ENCODE data around the gene ELANE. TPM values are rescaled to one million over a fixed set of nuclear protein-coding genes. Genes with fewer than 3 reads are reported as not detected.

The ELANE gene
- total and polyA plus RNA-seq, 9 of the 15 experiments (the other 6 are each of a cell fraction or from before 2014, with no cell fraction given), result not detected

GRCh38 chr19:810883-811489 lies 41.1 kb upstream of the ELANE start (continued):
- TF ChIP-seq, protein P1, sequence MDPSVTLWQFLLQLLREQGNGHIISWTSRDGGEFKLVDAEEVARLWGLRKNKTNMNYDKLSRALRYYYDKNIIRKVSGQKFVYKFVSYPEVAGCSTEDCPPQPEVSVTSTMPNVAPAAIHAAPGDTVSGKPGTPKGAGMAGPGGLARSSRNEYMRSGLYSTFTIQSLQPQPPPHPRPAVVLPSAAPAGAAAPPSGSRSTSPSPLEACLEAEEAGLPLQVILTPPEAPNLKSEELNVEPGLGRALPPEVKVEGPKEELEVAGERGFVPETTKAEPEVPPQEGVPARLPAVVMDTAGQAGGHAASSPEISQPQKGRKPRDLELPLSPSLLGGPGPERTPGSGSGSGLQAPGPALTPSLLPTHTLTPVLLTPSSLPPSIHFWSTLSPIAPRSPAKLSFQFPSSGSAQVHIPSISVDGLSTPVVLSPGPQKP (CRISPR knock-in tag; IDR thresholded peaks at IDR 0.05), result no peak
- TF ChIP-seq LEF1 (IDR thresholded peaks at IDR 0.05) (no peak), CCNT2 (IDR thresholded peaks at IDR 0.05; ENCODE audit: borderline replicate concordance, extremely low read depth, insufficient read length, low read depth, low read length) (peak; percentile 40), TAF9B (IDR thresholded peaks at IDR 0.05; ENCODE audit: partially characterized antibody) (no peak), ZNF507 (tag; conservative IDR thresholded peaks at IDR 0.05) (no peak), KDM4B (IDR thresholded peaks at IDR 0.05; ENCODE audit: borderline replicate concordance in 2 of 2, low read depth in 1 of 2) (no peak), GABPB1 (CRISPR knock-in tag; IDR thresholded peaks at IDR 0.05) (no peak), PYGO2 (tag; IDR thresholded peaks at IDR 0.05) (no peak), ZNF584 (CRISPR knock-in tag; IDR thresholded peaks at IDR 0.05; ENCODE audit: low read depth) (no peak), RBM22 (IDR thresholded peaks at IDR 0.05; ENCODE audit: low read depth, low read length, poor library complexity, severe bottlenecking) (peak; percentile 76), BMI1 (IDR thresholded peaks at IDR 0.05; ENCODE audit: low read length) (no peak), POLR2A (conservative IDR thresholded peaks at IDR 0.05) (peak; percentile 24; the same call in 1 of the 2 replicates)
- TF ChIP-seq, protein P2, sequence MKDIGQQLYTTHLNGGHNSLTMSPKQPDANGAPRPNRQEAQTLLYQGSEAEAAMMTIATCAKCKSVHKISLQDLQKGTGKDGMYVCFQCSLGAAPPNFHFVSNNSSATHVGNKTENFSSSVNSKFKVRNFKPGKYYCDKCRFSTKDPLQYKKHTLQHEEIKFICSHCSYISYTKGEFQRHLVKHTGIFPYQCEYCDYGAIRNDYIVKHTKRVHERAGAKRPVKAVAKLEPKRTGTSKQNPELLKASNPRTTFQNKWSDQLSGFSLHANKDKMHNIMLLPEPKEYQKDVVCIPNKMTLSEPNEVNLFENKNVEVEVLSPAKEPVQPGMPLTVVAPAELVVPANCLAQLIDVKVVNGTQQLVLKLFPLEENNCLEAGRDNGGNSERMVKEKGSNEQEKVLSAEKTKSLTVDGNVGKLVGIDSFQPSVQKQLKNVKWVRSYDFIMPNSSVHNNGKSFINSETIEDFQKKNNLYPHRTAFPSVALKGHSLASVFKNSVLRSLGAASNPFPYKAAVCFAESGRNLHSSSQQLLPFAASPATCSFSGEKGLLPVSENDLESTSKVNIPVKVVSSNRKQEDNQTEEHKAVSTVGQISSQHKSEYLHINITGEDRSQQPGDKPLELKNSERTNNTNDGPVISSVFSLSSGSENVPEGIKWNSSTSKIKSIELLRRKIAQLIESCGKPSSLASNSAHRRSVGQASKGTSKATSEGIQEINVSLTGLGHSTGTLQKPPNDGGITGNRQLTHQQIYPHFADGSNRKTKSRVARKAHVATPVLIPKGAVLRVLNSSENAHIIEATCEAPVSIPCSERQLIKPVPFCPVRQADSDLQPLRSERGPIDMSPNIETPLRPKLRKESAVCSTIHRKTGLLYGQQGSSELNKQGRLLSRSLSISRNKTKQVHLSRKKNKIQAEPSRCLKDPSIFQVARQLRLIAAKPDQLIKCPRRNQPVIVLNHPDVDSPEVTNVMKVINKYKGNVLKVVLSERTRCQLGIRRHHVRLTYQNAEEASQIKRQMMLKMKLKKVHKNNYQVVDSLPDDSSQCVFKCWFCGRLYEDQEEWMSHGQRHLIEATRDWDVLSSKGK (CRISPR knock-in tag; IDR thresholded peaks at IDR 0.05), result no peak
